ENCODE data around the gene VIPR2.
"Not testable (repeated sequence)": the region's sequence is repeated elsewhere in the genome, so short reads cannot be mapped to it uniquely, and the experiment has no call there.

DNA sequence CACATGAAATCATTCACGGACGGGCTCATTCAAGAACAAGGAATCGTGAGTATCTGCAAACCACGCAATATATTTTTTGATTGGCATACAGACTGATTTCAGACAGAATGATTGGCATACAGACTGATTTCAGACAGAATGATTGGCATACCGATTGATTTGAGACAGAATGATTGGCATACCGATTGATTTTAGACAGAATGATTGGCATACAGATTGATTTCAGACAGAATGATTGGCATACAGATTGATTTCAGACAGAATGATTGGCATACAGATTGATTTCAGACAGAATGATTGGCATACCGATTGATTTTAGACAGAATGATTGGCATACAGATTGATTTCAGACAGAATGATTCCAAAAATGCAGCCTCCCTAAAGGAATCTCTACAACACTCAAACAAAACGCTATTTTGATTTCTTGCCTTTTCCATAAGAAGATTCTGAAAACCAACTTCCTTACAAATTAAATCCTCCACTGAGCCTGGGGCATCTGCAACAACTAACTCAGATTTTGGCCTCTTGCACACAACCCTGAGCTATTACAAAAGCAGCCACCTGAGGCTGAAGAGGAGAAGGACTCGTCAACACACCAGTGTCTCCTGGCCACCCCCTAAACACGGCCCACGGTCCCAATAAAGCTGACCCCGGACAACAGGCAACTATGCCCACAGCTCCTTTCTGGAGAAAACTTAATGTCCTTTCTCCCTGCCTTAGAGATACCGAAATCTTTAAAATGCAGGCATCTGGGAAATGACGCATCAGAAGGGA is 11.8 kb downstream of the VIPR2 start:
- TF ChIP-seq POLR2A (IDR thresholded peaks at IDR 0.05): not testable (repeated sequence)
- TF ChIP-seq, protein P1, sequence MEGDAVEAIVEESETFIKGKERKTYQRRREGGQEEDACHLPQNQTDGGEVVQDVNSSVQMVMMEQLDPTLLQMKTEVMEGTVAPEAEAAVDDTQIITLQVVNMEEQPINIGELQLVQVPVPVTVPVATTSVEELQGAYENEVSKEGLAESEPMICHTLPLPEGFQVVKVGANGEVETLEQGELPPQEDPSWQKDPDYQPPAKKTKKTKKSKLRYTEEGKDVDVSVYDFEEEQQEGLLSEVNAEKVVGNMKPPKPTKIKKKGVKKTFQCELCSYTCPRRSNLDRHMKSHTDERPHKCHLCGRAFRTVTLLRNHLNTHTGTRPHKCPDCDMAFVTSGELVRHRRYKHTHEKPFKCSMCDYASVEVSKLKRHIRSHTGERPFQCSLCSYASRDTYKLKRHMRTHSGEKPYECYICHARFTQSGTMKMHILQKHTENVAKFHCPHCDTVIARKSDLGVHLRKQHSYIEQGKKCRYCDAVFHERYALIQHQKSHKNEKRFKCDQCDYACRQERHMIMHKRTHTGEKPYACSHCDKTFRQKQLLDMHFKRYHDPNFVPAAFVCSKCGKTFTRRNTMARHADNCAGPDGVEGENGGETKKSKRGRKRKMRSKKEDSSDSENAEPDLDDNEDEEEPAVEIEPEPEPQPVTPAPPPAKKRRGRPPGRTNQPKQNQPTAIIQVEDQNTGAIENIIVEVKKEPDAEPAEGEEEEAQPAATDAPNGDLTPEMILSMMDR (IDR thresholded peaks at IDR 0.05): not testable (repeated sequence)

Data from suprapubic skin (tissue), 3 donors.